Gastrocnemius medialis (tissue), 4 donors: ENCODE measurements around the gene KCNA10. TPM values are rescaled to one million over a fixed set of nuclear protein-coding genes. Genes with fewer than 3 reads are reported as not detected.

ENCODE experiments used
- ATAC-seq, 2 donors: fragments of 150-250 bp; one replicate each; pipeline ENCODE4 v1.9.1; 2016
- DNase-seq, 2 donors: peaks; one replicate each; pipeline ENCODE4 v3.0.0-alpha.2; 2019
- H3K27ac ChIP-seq, 4 donors: fragments of 200-600 bp; sonication (generic); 1 replicate in 1 of 4; 2 replicates in 3 of 4; pipeline ENCODE4 v1.5.1; 2016 to 2018; ENCODE audit warnings: mild to moderate bottlenecking in 2 of 4, moderate library complexity in 1 of 4
- H3K27me3 ChIP-seq, 3 donors: fragments of 200-600 bp; sonication (generic) in 2 of 3; 1 replicate in 1 of 3; 2 replicates in 2 of 3; pipeline versions ENCODE4 v1.5.1 to v1.6.0; 2016 to 2019; ENCODE audit warnings: mild to moderate bottlenecking in 1 of 3, moderate library complexity in 1 of 3
- H3K36me3 ChIP-seq, 2 donors: fragments of 200-600 bp; sonication (generic) in 1 of 2; one replicate each; pipeline ENCODE4 v1.5.1; 2017 to 2018
- H3K4me1 ChIP-seq, 2 donors: fragments of 200-600 bp; sonication (generic) in 1 of 2; one replicate each; pipeline ENCODE4 v1.5.1; 2016 to 2017; ENCODE audit warnings: mild to moderate bottlenecking in 2 of 2
- H3K4me3 ChIP-seq, 4 donors: fragments of 200-600 bp; sonication (generic) in 3 of 4; 1 replicate in 1 of 4; 2 replicates in 3 of 4; pipeline ENCODE4 v1.5.1; 2016 to 2019; ENCODE audit warnings: mild to moderate bottlenecking in 2 of 4
- H3K9me3 ChIP-seq, 3 donors: fragments of 200-600 bp; sonication (generic) in 2 of 3; 1 replicate in 1 of 3; 2 replicates in 2 of 3; pipeline ENCODE4 v1.5.1; 2016 to 2019
- CTCF ChIP-seq, 5 experiments: fragments of 450-650 bp in 3 of 5; fragments of 200-600 bp in 2 of 5; sonication (generic) in 2 of 5; IDR thresholded peaks in 4 of 5; conservative IDR thresholded peaks in 1 of 5; 1 replicate in 4 of 5; 2 replicates in 1 of 5; pipeline ENCODE4 v1.5.1; 2016 to 2019; ENCODE audit warnings: antibody characterized with exemption in 5 of 5, mild to moderate bottlenecking in 3 of 5, moderate library complexity in 3 of 5
- POLR2A ChIP-seq, 2 donors: fragments of 450-650 bp; IDR thresholded peaks; one replicate each; pipeline ENCODE4 v1.6.1; 2017; ENCODE audit warnings: antibody characterized with exemption in 2 of 2, mild to moderate bottlenecking in 2 of 2, moderate library complexity in 2 of 2
- in situ Hi-C, 4 donors: fragments of 200-750 bp; cut with MboI; loops; one replicate each; pipeline versions ENCODE4 v1.15.0 to v1.8.0; 2017; ENCODE audit warnings: low sequenced_read_pairs in 4 of 4
- intact Hi-C: fragments of 100-400 bp; cut with DNase I; formaldehyde crosslinking; loops from one replicate; pipeline ENCODE4 v1.15.1; 2023; ENCODE audit warnings: low total_unique reads
- total RNA-seq, 4 donors: library from RNA; depleted of rRNA; stranded (reverse); fragments of >200 nt; gene quantifications; one replicate each; pipeline versions ENCODE4 v1.1.0 to v1.2.3, GENCODE V29; 2016

Gene KCNA10
- total RNA-seq, 4 donors from 2014 or later = not detected

- in situ Hi-C loops = no loop called here
- no peak for DNase-seq
- Histone ChIP-seq H3K27me3 (no peaks in the 10 kb centered on the region), H3K9me3 (no peaks in the 10 kb centered on the region), H3K4me3 (no peak overlapping the region), H3K36me3 (no peaks in the 10 kb centered on the region), H3K4me1 (no peaks in the 10 kb centered on the region), H3K27ac (no peak overlapping the region)
- TF ChIP-seq CTCF (IDR thresholded peaks at IDR 0.05 in 4 of 5, conservative IDR thresholded peaks at IDR 0.05 in 1 of 5) (no peak), POLR2A (IDR thresholded peaks at IDR 0.05) (no peak)
- ATAC-seq = no peak
- intact Hi-C loops = no loop called here
Observed at GRCh38 chr1:110489406-110489805, 29.6 kb downstream of the KCNA10 start.

- Histone ChIP-seq H3K27ac (no peak overlapping the region), H3K27me3 (no peaks in the 10 kb centered on the region), H3K36me3 (no peaks in the 10 kb centered on the region), H3K4me1 (no peaks in the 10 kb centered on the region), H3K9me3 (no peaks in the 10 kb centered on the region), H3K4me3 (no peak overlapping the region)
- DNase-seq (no peak), ATAC-seq (no peak)
- intact Hi-C loops = no loop called here
- no peak for TF ChIP-seq POLR2A (IDR thresholded peaks at IDR 0.05)
- no peak for TF ChIP-seq CTCF (IDR thresholded peaks at IDR 0.05 in 4 of 5, conservative IDR thresholded peaks at IDR 0.05 in 1 of 5)
- in situ Hi-C loops = no loop called here
Observed at GRCh38 chr1:110488867-110489266, 30.1 kb downstream of the KCNA10 start.

- H3K27ac ChIP-seq = no peak overlapping the region
- H3K27me3 ChIP-seq = no peaks in the 10 kb centered on the region
- H3K4me1 ChIP-seq = no peaks in the 10 kb centered on the region
- TF ChIP-seq POLR2A (IDR thresholded peaks at IDR 0.05) (no peak), CTCF (IDR thresholded peaks at IDR 0.05 in 4 of 5, conservative IDR thresholded peaks at IDR 0.05 in 1 of 5) (no peak)
- ATAC-seq (no peak), DNase-seq (no peak)
- no peak overlapping the region for H3K4me3 ChIP-seq
- no peaks in the 10 kb centered on the region for H3K36me3 ChIP-seq
- no peaks in the 10 kb centered on the region for H3K9me3 ChIP-seq
- in situ Hi-C loops = no loop called here
- intact Hi-C loops = no loop called here
Observed at GRCh38 chr1:110488161-110488560, 30.8 kb downstream of the KCNA10 start.

- Histone ChIP-seq H3K36me3 (no peaks in the 10 kb centered on the region), H3K27ac (no peak overlapping the region), H3K4me3 (no peak overlapping the region), H3K27me3 (no peaks in the 10 kb centered on the region), H3K9me3 (no peaks in the 10 kb centered on the region), H3K4me1 (no peaks in the 10 kb centered on the region)
- no peak for TF ChIP-seq CTCF (IDR thresholded peaks at IDR 0.05 in 4 of 5, conservative IDR thresholded peaks at IDR 0.05 in 1 of 5)
- TF ChIP-seq POLR2A (IDR thresholded peaks at IDR 0.05) = no peak
- ATAC-seq (no peak), DNase-seq (no peak)
- intact Hi-C loops (no loop called here), in situ Hi-C loops (no loop called here)
Observed at GRCh38 chr1:110487726-110488125, 31.2 kb downstream of the KCNA10 start.

- Histone ChIP-seq H3K27me3 (no peaks in the 10 kb centered on the region), H3K4me1 (no peaks in the 10 kb centered on the region), H3K27ac (no peak overlapping the region), H3K4me3 (no peak overlapping the region), H3K9me3 (no peaks in the 10 kb centered on the region), H3K36me3 (no peaks in the 10 kb centered on the region)
- no peak for TF ChIP-seq CTCF (IDR thresholded peaks at IDR 0.05 in 4 of 5, conservative IDR thresholded peaks at IDR 0.05 in 1 of 5)
- no peak for TF ChIP-seq POLR2A (IDR thresholded peaks at IDR 0.05)
- intact Hi-C loops (no loop called here), in situ Hi-C loops (no loop called here)
- ATAC-seq (no peak), DNase-seq (no peak)
Observed at GRCh38 chr1:110485725-110486124, 33.2 kb downstream of the KCNA10 start.
